CD4-positive, alpha-beta T cell treated with Interleukin-1 beta for 1 hour (primary cell): ENCODE data around the gene MSI1.
"Not testable (repeated sequence)": the region's sequence is repeated elsewhere in the genome, so short reads cannot be mapped to it uniquely, and the experiment has no call there.

Experiments
- DNase-seq, 2 donors: peaks; one replicate each; pipeline ENCODE4 v3.0.0-alpha.2; 2020 to 2022

Gene MSI1

DNA sequence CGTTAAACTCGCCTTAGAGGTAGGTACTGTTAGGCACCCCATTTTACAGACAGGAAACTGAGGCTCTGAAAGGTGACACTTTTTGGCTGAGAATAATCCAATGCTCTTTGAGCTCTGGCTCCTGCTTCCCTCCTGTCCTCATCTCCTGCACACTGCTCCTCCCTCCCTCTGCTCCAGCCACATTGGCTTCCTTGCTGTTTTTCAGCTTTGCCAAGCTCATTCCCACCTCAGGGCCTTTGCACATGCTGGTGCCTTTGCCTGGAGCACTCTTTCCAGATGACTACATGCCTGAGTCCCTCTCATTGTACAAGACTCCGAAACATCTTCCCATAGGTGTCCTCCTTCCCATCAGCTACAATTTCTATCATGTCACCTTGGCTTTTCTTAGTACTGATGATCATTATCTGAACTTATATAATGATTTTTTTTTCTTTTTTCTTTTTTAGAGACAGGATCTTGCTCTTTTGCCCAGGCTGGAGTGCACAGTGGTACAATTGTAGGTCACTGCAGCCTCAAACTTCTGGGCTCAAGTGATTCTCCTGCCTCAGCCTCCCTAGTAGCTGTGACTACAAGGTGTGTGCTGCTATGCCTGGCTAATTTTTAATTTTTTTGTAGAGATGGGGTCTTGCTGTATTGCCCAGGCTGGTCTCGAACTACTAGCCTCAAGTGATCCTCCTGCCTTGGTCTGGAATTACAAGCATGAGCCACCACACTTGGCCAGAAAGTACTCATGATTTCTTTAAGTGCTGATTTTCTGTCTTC is 15.2 kb downstream of the MSI1 start:
- no peak for DNase-seq

DNA sequence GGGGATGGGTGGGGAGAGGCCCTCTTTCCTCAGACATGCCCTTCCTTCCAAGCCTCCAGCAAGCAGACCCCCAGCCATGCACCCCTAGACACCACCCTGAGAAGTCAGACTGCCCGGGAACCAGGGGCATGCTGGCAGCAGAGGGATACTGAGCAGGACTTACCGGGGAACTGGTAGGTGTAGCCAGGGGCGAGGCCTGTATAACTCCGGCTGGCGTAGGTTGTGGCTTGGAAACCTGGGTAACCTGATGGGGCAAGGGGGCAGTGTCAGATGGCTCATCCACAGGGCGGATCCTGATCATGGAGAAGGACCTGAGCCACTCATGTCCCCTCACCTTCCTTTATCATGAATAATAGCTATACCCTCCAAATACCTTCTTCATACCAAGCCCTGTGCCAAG is 15.8 kb downstream of the MSI1 start:
- no peak for DNase-seq

DNA sequence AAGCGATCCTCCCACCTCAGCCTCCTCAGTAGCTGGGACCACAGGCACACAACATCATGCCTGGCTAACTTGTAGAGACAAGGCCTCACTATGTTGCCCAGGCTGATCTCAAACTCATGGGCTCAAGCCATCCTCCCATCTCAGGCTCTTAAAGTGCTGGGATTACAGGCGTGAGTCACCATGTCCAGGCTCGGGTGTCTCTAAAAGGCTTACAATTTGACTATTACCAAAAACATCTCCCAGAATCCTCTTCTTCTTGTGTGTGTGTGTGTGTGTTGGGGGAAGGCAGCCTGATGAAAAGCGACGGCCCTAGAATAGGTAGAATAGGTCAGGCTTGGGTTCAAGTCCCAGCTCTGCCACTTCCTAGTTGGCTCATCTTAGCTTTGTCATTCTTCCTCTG is 16.8 kb downstream of the MSI1 start:
- no peak for DNase-seq

GRCh38 chr12:120350576-120351350 is 18.2 kb downstream of the MSI1 start:
- DNase-seq = no peak

GRCh38 chr12:120347766-120348165 is 21.2 kb downstream of the MSI1 start:
- DNase-seq = no peak

- no peak for DNase-seq
Observed at GRCh38 chr12:120346681-120347080, 22.3 kb downstream of the MSI1 start.

DNA sequence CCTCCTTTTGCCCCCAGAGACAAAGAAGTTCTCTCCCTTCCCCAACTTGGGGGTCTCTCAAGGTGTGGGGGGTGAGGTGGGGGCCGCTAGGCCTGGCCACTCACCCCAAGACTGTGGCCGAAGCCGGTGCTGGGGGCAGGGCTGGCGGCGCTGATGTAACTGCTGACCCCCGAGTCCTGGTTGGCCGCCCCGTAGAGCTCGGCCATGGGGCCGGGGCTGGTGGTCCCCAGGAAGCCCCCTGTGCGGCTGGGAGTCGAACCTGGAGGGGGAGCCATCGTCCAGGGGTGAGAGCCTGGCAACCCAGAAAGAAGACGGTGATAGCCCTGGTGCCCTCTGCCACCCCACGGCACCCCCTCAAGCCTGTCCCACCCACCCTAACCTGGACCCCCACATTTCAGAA is 22.9 kb downstream of the MSI1 start:
- no peak for DNase-seq

DNA sequence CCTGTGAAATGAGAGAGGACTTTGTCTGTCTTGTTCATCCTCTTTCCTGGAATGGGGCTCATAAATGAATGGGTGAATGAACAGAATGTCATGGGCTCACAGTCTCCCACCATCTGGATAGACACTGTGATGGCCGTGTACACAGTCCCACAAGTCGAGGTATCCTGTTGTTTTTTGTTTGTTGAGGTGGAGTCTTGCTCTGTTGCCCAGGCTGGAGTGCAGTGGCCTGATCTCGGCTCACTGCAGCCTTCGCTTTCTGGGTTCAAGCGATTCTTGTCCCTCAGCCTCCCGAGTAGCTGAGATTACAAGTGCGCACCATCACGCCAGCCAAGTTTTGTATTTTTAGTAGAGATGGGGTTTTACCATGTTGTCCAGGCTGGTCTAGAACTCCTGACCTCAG is 25.3 kb downstream of the MSI1 start:
- DNase-seq = no peak

GRCh38 chr12:120343039-120343537 is 25.9 kb downstream of the MSI1 start:
- DNase-seq = no peak

- no peak for DNase-seq
Observed at GRCh38 chr12:120342175-120343038, 26.6 kb downstream of the MSI1 start.

DNA sequence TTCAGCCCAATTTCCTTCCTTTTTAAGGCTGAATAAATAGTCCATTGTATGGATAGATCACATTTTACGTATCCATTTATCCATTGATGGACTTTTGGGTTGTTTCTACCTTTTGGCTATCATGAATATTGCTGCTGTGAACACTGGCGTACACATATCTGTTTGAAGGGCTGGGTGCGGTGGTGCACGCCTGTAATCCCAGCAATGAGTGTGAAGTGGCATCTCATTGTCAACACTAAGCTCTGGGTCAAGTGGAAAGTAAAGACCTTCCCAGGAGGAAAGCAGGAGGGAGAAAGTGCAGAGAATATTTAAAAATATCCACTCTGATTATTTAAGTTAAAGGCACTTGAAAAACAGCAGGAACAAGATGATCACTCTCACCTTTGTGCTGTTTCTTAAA is 29.7 kb downstream of the MSI1 start:
- DNase-seq = no peak

- DNase-seq = no peak
Observed at GRCh38 chr12:120337730-120338129, 31.2 kb downstream of the MSI1 start.

GRCh38 chr12:120336392-120336791 is 32.6 kb downstream of the MSI1 start:
- DNase-seq = not testable (repeated sequence)

DNA sequence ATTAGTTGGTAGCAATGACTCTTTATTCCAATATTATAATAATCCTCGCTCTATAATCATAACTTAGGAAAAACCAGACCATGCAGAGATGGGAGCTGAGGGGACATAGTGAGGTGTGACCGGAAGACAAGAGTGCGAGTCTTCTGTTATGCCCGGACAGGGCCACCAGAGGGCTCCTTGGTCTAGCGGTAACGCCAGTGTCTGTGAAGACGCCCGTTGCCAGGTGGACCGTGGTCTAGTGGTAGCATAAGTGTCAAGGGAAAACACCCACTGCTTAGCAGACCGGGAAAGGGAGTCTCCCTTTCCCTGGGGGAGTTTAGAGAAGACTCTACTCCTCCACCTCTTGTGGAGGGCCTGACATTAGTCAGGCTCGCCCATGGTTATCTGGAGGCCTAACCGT is 33.5 kb downstream of the MSI1 start:
- DNase-seq = peak; percentile 22 to 23

- no peak for DNase-seq
Observed at GRCh38 chr12:120332523-120332922, 36.4 kb downstream of the MSI1 start.

GRCh38 chr12:120332041-120332440 is 36.9 kb downstream of the MSI1 start:
- DNase-seq = no peak

GRCh38 chr12:120331390-120331789 is 37.6 kb downstream of the MSI1 start:
- DNase-seq = no peak

DNA sequence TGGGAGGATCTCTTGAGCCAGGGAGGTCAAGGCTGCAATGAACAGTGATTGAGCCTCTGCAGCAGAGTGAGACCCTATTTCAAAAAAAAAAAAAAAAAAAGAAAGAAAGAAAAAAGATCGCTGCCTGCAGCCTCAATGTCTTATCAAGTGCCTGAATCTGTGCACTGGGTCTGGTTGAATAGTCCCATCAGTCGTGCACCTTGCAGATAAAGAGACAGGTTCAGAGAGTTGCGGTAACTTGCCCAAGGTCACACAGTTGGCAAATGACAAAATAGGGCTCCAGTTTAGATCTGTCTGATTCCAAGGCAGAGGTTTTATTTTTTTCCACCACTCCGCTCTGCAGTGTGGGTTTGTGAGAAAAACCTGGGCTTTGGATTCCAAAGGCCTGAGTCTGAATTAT is 40.7 kb downstream of the MSI1 start:
- DNase-seq = no peak

DNA sequence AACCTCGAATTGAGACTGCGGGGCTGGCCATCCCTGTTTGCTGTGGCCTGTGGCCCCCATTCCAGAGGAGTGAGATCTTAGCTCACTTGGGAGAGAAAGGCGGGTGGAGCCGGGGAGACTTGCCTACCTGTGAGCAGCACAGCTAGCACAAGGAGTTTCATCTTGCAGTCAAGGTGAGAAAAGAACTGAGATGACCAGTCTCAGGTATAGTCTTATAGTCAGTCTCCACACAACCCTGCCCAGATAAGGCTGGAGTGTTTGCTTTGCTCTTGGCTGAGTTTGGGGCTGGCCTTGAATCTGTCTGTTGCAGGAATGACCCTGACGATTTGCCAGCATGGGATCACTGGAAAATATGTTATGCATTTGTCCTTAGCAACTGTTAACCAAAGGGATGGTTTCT is 41.4 kb downstream of the MSI1 start, which contains the start of gene PLA2G1B:
PLA2G1B (minus strand) TSS at position 187 of the 400 bp plus-strand sequence; CDS start at position 161, 26 bp downstream.
- no peak for DNase-seq

DNA sequence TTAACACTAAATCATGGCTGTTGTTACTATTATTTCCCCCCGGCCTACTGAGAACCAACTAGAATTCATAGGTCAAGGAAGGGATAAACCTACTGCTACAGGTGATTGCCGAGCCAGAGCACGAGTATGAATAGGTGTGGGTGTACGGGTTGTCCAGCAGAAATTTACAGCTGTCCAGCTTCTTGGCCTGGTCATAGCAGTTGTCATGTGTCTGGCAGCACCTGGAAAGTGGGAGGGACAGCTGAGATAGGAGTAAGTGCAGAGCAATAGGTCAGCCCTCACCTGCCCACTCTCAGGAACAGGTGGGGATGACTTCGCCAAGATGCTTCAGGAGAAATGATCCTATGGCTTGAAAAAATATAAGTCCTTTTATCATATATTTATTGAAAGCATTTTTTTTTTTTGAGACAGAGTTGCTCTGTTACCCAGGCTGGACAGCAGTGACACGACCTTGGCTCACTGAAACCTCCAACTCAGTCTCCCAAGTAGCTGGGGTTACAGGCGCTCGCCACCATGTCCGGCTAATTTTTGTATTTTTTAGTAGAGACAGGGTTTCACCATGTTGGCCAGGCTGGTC is 44.0 kb downstream of the MSI1 start:
- no peak for DNase-seq

DNA sequence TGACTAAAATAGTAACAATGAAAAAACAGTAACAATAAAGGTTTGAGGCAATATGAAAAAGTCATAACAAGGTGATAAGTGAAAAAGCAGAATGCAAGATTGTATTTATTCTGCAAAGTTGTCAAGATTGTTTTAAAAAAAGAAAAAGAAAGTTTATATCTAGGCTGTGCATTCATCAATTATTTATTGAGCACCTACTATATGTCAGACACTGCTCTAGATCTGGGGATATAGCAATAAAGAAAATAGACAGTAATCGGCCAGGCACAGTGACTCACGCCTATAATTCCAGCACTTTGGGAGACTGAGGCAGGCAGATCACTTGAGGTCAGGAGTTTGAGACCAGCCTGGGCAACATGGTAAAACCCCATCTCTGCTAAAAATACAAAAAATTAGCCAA is 45.2 kb downstream of the MSI1 start:
- DNase-seq = no peak

DNA sequence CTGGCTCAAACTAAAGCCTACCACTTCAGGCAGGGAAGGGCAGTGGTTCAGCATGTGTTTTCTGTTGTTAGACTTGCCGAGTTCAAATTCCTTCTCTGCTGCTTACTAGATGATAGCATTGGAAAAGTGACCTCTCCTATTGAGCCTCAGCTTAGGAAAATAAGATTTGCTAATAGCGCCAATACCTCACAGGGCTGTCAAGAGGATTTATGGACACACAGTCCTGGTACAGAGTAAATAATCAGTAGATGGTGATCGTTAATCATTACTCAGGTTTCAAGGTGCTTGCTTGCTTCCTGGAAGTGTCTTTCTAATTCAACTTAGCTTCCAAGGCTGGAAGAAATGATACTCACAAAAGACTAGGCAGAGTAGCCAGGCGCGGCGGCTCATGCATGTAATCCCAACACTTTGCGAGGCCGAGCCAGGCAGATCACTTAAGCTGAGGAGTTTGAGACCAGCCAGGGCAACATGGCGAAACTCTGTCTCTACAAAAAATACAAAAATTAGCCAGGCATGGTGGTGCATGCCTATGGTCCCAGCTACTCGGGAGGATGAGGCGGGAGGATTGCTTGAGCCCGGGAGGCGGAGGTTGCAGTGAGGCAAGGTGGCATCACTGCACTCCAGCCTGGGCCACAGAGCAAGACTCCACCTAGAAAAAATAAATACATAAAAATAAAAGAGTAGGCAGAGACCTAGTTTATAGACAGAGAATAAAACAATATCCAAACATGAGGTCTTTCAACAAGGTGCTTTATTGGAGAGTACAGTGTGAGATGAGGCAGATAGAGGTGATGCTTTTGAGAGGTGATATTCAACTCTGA is 47.4 kb downstream of the MSI1 start:
- DNase-seq = no peak
